A673 (cell line): ENCODE data around the gene CDH23. TPM values are rescaled to one million over a fixed set of nuclear protein-coding genes. Genes with fewer than 3 reads are reported as not detected.

Experiments
- BruUV-seq: library from RNA; stranded (reverse); fragments of 400-500 nt; replicated peaks from 2 replicates; lab custom pipeline; 2021; lab: Mats Ljungman, UMichigan
- CTCF ChIA-PET: fragments of 300-600 bp; sonication (Branson Sonifier 250); formaldehyde crosslinking; loops from one replicate; lab custom pipeline; 2022; ENCODE audit warnings: antibody characterized with exemption; lab: Charles Lee
- POLR2A ChIA-PET: fragments of 300-600 bp; sonication (Branson Sonifier 250); formaldehyde crosslinking; loops from one replicate; lab custom pipeline; 2022; ENCODE audit warnings: antibody characterized with exemption; ENCODE audit not compliant: low non-redundant PET; lab: Charles Lee
- DNase-seq: peaks from one replicate; pipeline ENCODE4 v3.0.0-alpha.2; 2015; ENCODE audit warnings: low spot score
- H3K27ac ChIP-seq: fragments of 200-600 bp; sonication (generic); 2 replicates; pipeline ENCODE4 v1.5.1; 2016; ENCODE audit warnings: mixed run types, low read depth, mild to moderate bottlenecking, mixed read lengths, antibody characterized with exemption, low read length; ENCODE audit not compliant: poor library complexity, severe bottlenecking
- H3K27me3 ChIP-seq: fragments of 200-600 bp; sonication (generic); replicated peaks from 2 replicates; pipeline ENCODE4 v1.6.1; 2017; ENCODE audit warnings: mixed run types, low read depth, mild to moderate bottlenecking, mixed read lengths, antibody characterized with exemption, low read length; ENCODE audit not compliant: insufficient read depth, poor library complexity
- H3K36me3 ChIP-seq: fragments of 200-600 bp; sonication (generic); 2 replicates; pipeline ENCODE4 v1.6.1; 2016; ENCODE audit warnings: mixed run types, mild to moderate bottlenecking, mixed read lengths, antibody characterized with exemption, low read length; ENCODE audit not compliant: insufficient read depth, poor library complexity, severe bottlenecking
- H3K4me1 ChIP-seq: fragments of 200-600 bp; sonication (generic); 2 replicates; pipeline ENCODE4 v1.6.1; 2017; ENCODE audit warnings: mixed run types, mild to moderate bottlenecking, mixed read lengths, antibody characterized with exemption, low read length; ENCODE audit not compliant: insufficient read depth, poor library complexity, severe bottlenecking
- H3K4me3 ChIP-seq: fragments of 200-600 bp; sonication (generic); 2 replicates; pipeline ENCODE4 v1.5.1; 2016; ENCODE audit warnings: low read depth, mixed run types, mild to moderate bottlenecking, mixed read lengths, low read length; ENCODE audit not compliant: poor library complexity, severe bottlenecking
- H3K9me3 ChIP-seq: fragments of 200-600 bp; sonication (generic); 2 replicates; pipeline ENCODE4 v1.6.1; 2016; ENCODE audit warnings: mixed run types, low read depth, mild to moderate bottlenecking, mixed read lengths, antibody characterized with exemption, low read length; ENCODE audit not compliant: poor library complexity, severe bottlenecking
- CTCF ChIP-seq: fragments of 300-800, 200-600 bp; sonication (generic); conservative IDR thresholded peaks from 2 replicates; pipeline ENCODE4 v1.5.1; 2017; ENCODE audit warnings: low read depth, mild to moderate bottlenecking, antibody characterized with exemption, low read length, moderate library complexity, mixed read lengths
- EZH2 ChIP-seq: fragments of 200-600 bp; sonication (generic); IDR thresholded peaks from 2 replicates; pipeline ENCODE4 v1.6.1; 2017; ENCODE audit warnings: borderline replicate concordance, low read depth, mild to moderate bottlenecking, mixed read lengths, antibody characterized with exemption, low read length; ENCODE audit not compliant: poor library complexity, severe bottlenecking
- intact Hi-C: fragments of 100-400 bp; cut with micrococcal nuclease; formaldehyde crosslinking; loops from one replicate; pipeline ENCODE4 v1.10.0; 2022; ENCODE audit not compliant: unreplicated experiment
- total RNA-seq: library from RNA; stranded (reverse); gene quantifications from 2 replicates; pipeline ENCODE4 v1.2.3, GENCODE V29; 2021

CDH23 gene
- total RNA-seq, 1 experiment from 2014 or later: 49.7 TPM

GRCh38 chr10:71451754-71452153, 55.0 kb downstream of the CDH23 start:
- CTCF ChIA-PET: no interaction called here
- H3K27me3 ChIP-seq: no peaks in the 10 kb centered on the region
- H3K4me1 ChIP-seq: no peaks in the 10 kb centered on the region
- POLR2A ChIA-PET: no interaction called here
- no peaks in the 10 kb centered on the region for H3K36me3 ChIP-seq
- no peak for DNase-seq
- no peaks in the 10 kb centered on the region for H3K9me3 ChIP-seq
- BruUV-seq: no TSS peak
- H3K4me3 ChIP-seq: no peak overlapping the region
- H3K27ac ChIP-seq: no peak overlapping the region
- intact Hi-C loops: no loop called here
- no peak for TF ChIP-seq EZH2
- no peak for TF ChIP-seq CTCF

GRCh38 chr10:71453186-71453585, 56.5 kb downstream of the CDH23 start:
- CTCF ChIA-PET: no interaction called here
- no peak overlapping the region for H3K4me3 ChIP-seq
- H3K27me3 ChIP-seq: no peaks in the 10 kb centered on the region
- intact Hi-C loops: no loop called here
- TF ChIP-seq CTCF (no peak), EZH2 (no peak)
- no peaks in the 10 kb centered on the region for H3K36me3 ChIP-seq
- BruUV-seq: no TSS peak
- POLR2A ChIA-PET: no interaction called here
- H3K9me3 ChIP-seq: no peaks in the 10 kb centered on the region
- H3K27ac ChIP-seq: no peak overlapping the region
- no peak for DNase-seq
- no peaks in the 10 kb centered on the region for H3K4me1 ChIP-seq

- TF ChIP-seq CTCF (no peak), EZH2 (no peak)
- intact Hi-C loops: no loop called here
- CTCF ChIA-PET: no interaction called here
Observed at GRCh38 chr10:71454347-71454746, 57.6 kb downstream of the CDH23 start.

More at GRCh38 chr10:71454347-71454746, 57.6 kb downstream of the CDH23 start:
- POLR2A ChIA-PET: no interaction called here
- no TSS peak for BruUV-seq
- no peak overlapping the region for H3K4me3 ChIP-seq
- no peaks in the 10 kb centered on the region for H3K4me1 ChIP-seq
- H3K9me3 ChIP-seq: no peaks in the 10 kb centered on the region
- H3K36me3 ChIP-seq: no peaks in the 10 kb centered on the region
- H3K27me3 ChIP-seq: no peaks in the 10 kb centered on the region
- H3K27ac ChIP-seq: no peak overlapping the region
- no peak for DNase-seq
